Mesenchymal stem cell (in vitro differentiated cells and primary cell): Measurements from ENCODE around the gene CYP8B1.

ENCODE experiments used
- DNase-seq: peaks from one replicate; pipeline ENCODE4 v3.0.0-alpha.2; 2013
- H2AFZ ChIP-seq: one replicate; pipeline ENCODE4 v1.6.1; 2013; ENCODE audit warnings: low read depth, mild to moderate bottlenecking, control low read depth, inconsistent platforms, low read length, moderate library complexity
- H2AK5ac ChIP-seq: 2 replicates; pipeline ENCODE4 v1.6.1; 2013; ENCODE audit warnings: low read length, moderate library complexity, mild to moderate bottlenecking, inconsistent platforms; ENCODE audit not compliant: severe bottlenecking
- H2BK120ac ChIP-seq: one replicate; pipeline ENCODE4 v1.6.1; 2013; ENCODE audit warnings: low read depth, mild to moderate bottlenecking, inconsistent platforms, low read length, moderate library complexity
- H2BK12ac ChIP-seq, 2 experiments: one replicate each; pipeline ENCODE4 v1.6.1; 2013; ENCODE audit warnings: inconsistent platforms in 2 of 2, low read length in 2 of 2, mild to moderate bottlenecking in 2 of 2, moderate library complexity in 2 of 2, control low read depth in 1 of 2
- H2BK15ac ChIP-seq: one replicate; pipeline ENCODE4 v1.6.1; 2013; ENCODE audit warnings: mild to moderate bottlenecking, low read depth, inconsistent platforms; ENCODE audit not compliant: poor library complexity, severe bottlenecking
- H2BK5ac ChIP-seq: 2 replicates; pipeline ENCODE4 v1.6.1; 2013; ENCODE audit warnings: low read depth, mild to moderate bottlenecking, low read length, control low read depth, inconsistent platforms; ENCODE audit not compliant: poor library complexity, severe bottlenecking
- H3K14ac ChIP-seq, 2 experiments: one replicate each; pipeline ENCODE4 v1.6.1; 2013; ENCODE audit warnings: inconsistent platforms in 2 of 2, low read length in 2 of 2, control low read depth in 1 of 2, mild to moderate bottlenecking in 1 of 2, moderate library complexity in 1 of 2
- H3K18ac ChIP-seq, 2 experiments: one replicate each; pipeline ENCODE4 v1.6.1; 2013; ENCODE audit warnings: inconsistent platforms in 2 of 2, low read length in 2 of 2, control low read depth in 1 of 2, low read depth in 1 of 2, mild to moderate bottlenecking in 1 of 2
- H3K23ac ChIP-seq, 2 experiments: one replicate each; pipeline ENCODE4 v1.6.1; 2013; ENCODE audit warnings: inconsistent platforms in 2 of 2, low read length in 2 of 2, mild to moderate bottlenecking in 2 of 2, moderate library complexity in 2 of 2, control low read depth in 1 of 2
- H3K27ac ChIP-seq: 2 replicates; pipeline ENCODE4 v1.5.1; 2013; ENCODE audit warnings: mild to moderate bottlenecking, moderate library complexity, low read length, control low read depth, inconsistent platforms; ENCODE audit not compliant: poor library complexity, severe bottlenecking
- H3K27me3 ChIP-seq, 2 experiments: 2 replicates each; pipeline versions ENCODE4 v1.6.1 to v1.7.0; 2013; ENCODE audit warnings: low read length in 2 of 2, mild to moderate bottlenecking in 2 of 2, moderate library complexity in 2 of 2, control low read depth in 1 of 2, inconsistent platforms in 1 of 2; ENCODE audit not compliant: control insufficient read depth in 1 of 2, insufficient read depth in 1 of 2
- H3K36me3 ChIP-seq, 2 experiments: 2 replicates each; pipeline versions ENCODE4 v1.6.1 to v1.7.0; 2013; ENCODE audit warnings: low read length in 2 of 2, control low read depth in 1 of 2, inconsistent platforms in 1 of 2, low read depth in 1 of 2, mild to moderate bottlenecking in 1 of 2; ENCODE audit not compliant: insufficient read depth in 2 of 2, control insufficient read depth in 1 of 2
- H3K4ac ChIP-seq, 2 experiments: one replicate each; pipeline ENCODE4 v1.6.1; 2013; ENCODE audit warnings: inconsistent platforms in 2 of 2, low read length in 2 of 2, mild to moderate bottlenecking in 2 of 2, moderate library complexity in 2 of 2, control low read depth in 1 of 2, low read depth in 1 of 2
- H3K4me1 ChIP-seq: 2 replicates; pipeline ENCODE4 v1.6.1; 2013; ENCODE audit warnings: low read depth, low read length, control low read depth; ENCODE audit not compliant: control insufficient read depth, insufficient read depth
- H3K4me2 ChIP-seq: 2 replicates; pipeline ENCODE4 v1.6.1; 2013; ENCODE audit warnings: low read length, mild to moderate bottlenecking, inconsistent platforms; ENCODE audit not compliant: poor library complexity, severe bottlenecking
- H3K4me3 ChIP-seq, 2 experiments: 2 replicates each; pipeline versions ENCODE4 v1.5.1 to v1.7.0; 2013; ENCODE audit warnings: low read length in 2 of 2, mild to moderate bottlenecking in 2 of 2, control low read depth in 1 of 2, low read depth in 1 of 2; ENCODE audit not compliant: insufficient read depth in 1 of 2
- H3K79me1 ChIP-seq: replicated peaks from 2 replicates; pipeline ENCODE4 v1.6.1; 2013; ENCODE audit warnings: mild to moderate bottlenecking, control low read depth, low read length, inconsistent platforms; ENCODE audit not compliant: poor library complexity, severe bottlenecking
- H3K9ac ChIP-seq: 2 replicates; pipeline ENCODE4 v1.7.0; 2013; ENCODE audit warnings: mild to moderate bottlenecking, low read length, moderate library complexity
- H3K9me3 ChIP-seq: 2 replicates; pipeline ENCODE4 v1.7.0; 2013; ENCODE audit warnings: mild to moderate bottlenecking, low read length; ENCODE audit not compliant: control insufficient read depth
- H4K8ac ChIP-seq: one replicate; pipeline ENCODE4 v1.6.1; 2013; ENCODE audit warnings: inconsistent platforms, mild to moderate bottlenecking, low read length, moderate library complexity
- H4K91ac ChIP-seq: one replicate; pipeline ENCODE4 v1.6.1; 2013; ENCODE audit warnings: mild to moderate bottlenecking, low read length, inconsistent platforms
- WGBS: methylation state at CpG from one replicate; pipeline ENCODE4 v1.1.7; 2013; ENCODE audit warnings: mixed read lengths; 5-methylcytosine and 5-hydroxymethylcytosine counted together

CYP8B1 gene

DNA sequence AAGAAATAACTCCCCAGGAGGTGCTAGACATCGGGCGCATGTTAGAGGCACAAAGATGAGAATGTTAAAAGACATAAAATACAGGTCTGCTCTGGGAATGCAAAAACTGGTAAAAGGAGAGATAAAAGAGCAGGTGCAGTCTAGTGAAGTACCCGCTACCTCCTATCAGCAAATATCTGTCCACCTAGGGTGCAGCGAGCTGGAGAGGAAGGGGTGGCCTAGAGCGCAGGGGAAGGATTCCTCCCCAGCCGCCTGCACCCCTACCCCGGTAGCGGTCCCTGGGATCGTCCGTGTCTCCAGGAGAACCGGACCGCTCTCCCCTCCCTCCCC lies 30.0 kb upstream of the CYP8B1 start:
- Histone ChIP-seq H3K18ac (no peak overlapping the region), H3K79me1 (no peaks in the 10 kb centered on the region), H3K4me2 (no peak overlapping the region), H2AFZ (no peak overlapping the region), H4K8ac (no peak overlapping the region), H3K36me3 (peaks cover 0 to 10% of the 10 kb centered on the region in 2 experiments), H3K9me3 (peaks cover 5% of the 10 kb centered on the region), H2BK120ac (no peak overlapping the region), H3K14ac (no peak overlapping the region), H3K23ac (no peak overlapping the region), H2BK15ac (no peak overlapping the region), H3K4me3 (peak overlapping the region in 1 of 2 experiments; percentile 82), H3K27me3 (peaks cover 0 to 23% of the 10 kb centered on the region in 2 experiments), H2BK12ac (no peak overlapping the region), H3K4me1 (no peaks in the 10 kb centered on the region), H2AK5ac (no peak overlapping the region), H3K4ac (no peak overlapping the region), H2BK5ac (no peak overlapping the region), H3K27ac (no peak overlapping the region), H4K91ac (no peak overlapping the region), H3K9ac (peak overlapping the region; percentile 85)
- no peak for DNase-seq
- WGBS = 92% methylated on average over 12 of the region's 12 CpGs

DNA sequence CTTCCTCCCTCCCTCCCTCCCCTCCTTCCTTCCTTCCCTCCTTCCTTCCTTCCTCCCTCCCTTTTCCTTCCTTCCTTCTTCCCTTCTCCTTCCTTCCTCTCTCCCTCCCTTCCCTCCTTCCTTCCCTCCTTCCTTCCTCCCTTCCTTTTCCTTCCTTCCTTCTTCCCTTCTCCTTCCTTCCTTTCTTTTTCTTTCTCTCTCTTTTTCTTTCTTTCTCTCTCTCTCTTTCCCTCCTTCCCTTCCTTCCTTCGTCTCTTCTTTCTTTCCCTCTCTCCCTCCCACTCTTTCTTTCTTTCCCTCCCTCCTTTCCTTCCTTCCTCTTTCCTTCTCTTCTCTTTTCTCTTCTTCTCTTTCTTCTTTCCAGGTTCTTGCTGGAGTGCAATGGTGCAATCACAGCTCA lies 28.4 kb upstream of the CYP8B1 start:
- 61% methylated on average over 1 of the region's 1 CpG for WGBS
- H3K9ac ChIP-seq = no peak overlapping the region
- no peaks in the 10 kb centered on the region for H3K4me1 ChIP-seq

DNA sequence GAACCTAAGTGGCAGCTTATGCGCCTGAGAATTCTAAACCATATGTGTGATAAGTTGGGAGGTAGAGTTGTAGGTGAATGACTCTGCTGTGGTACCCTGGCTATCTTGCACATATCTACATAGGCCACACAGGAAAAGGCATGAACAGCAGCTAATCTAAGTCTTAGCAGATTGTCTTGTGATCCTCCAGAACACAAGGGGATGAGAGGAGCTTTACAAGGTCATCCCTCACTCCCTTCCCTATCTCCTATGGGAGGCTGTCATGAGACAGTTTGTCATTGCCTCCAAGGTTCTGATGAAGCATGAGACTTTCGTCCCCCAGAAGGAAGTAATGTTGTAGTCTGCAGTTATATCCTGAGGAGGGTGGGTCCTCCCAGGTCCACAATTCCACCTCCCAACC lies 26.6 kb upstream of the CYP8B1 start:
- no peak overlapping the region for H3K4me3 ChIP-seq
- no peaks in the 10 kb centered on the region for H3K79me1 ChIP-seq
- no peaks in the 10 kb centered on the region for H3K4me1 ChIP-seq
- H3K9ac ChIP-seq = no peak overlapping the region
- H2BK12ac ChIP-seq = no peak overlapping the region
- H2BK15ac ChIP-seq = no peak overlapping the region
- no peak overlapping the region for H3K27ac ChIP-seq
- no peak overlapping the region for H2AFZ ChIP-seq
- H2BK5ac ChIP-seq = no peak overlapping the region
- H3K23ac ChIP-seq = no peak overlapping the region
- no peak overlapping the region for H2AK5ac ChIP-seq
- WGBS = 67% methylated on average over 1 of the region's 2 CpGs
- no peak overlapping the region for H3K4ac ChIP-seq
- no peak overlapping the region for H3K14ac ChIP-seq
- no peak overlapping the region for H2BK120ac ChIP-seq
- DNase-seq = no peak
- no peak overlapping the region for H3K4me2 ChIP-seq
- no peaks in the 10 kb centered on the region for H3K9me3 ChIP-seq
- no peak overlapping the region for H4K8ac ChIP-seq
- H3K27me3 ChIP-seq = peaks cover 4 to 23% of the 10 kb centered on the region in 2 experiments
- H3K18ac ChIP-seq = no peak overlapping the region
- no peak overlapping the region for H4K91ac ChIP-seq
- no peaks in the 10 kb centered on the region for H3K36me3 ChIP-seq

More for the DNA sequence above, 28.4 kb upstream of the CYP8B1 start:
- no peak overlapping the region for H2AK5ac ChIP-seq
- no peak overlapping the region for H2BK12ac ChIP-seq
- H3K23ac ChIP-seq = no peak overlapping the region
- no peak overlapping the region for H3K4me3 ChIP-seq
- H3K27ac ChIP-seq = no peak overlapping the region
- peaks cover 0 to 4% of the 10 kb centered on the region in 2 experiments for H3K36me3 ChIP-seq
- no peaks in the 10 kb centered on the region for H3K79me1 ChIP-seq
- H2AFZ ChIP-seq = no peak overlapping the region
- H2BK120ac ChIP-seq = no peak overlapping the region
- DNase-seq = no peak
- no peak overlapping the region for H3K18ac ChIP-seq
- H2BK5ac ChIP-seq = no peak overlapping the region
- H3K27me3 ChIP-seq = peaks cover 0 to 23% of the 10 kb centered on the region in 2 experiments
- H3K4ac ChIP-seq = no peak overlapping the region
- H4K91ac ChIP-seq = no peak overlapping the region
- H4K8ac ChIP-seq = no peak overlapping the region
- no peak overlapping the region for H3K4me2 ChIP-seq
- H3K9me3 ChIP-seq = no peaks in the 10 kb centered on the region
- H2BK15ac ChIP-seq = no peak overlapping the region
- no peak overlapping the region for H3K14ac ChIP-seq

DNA sequence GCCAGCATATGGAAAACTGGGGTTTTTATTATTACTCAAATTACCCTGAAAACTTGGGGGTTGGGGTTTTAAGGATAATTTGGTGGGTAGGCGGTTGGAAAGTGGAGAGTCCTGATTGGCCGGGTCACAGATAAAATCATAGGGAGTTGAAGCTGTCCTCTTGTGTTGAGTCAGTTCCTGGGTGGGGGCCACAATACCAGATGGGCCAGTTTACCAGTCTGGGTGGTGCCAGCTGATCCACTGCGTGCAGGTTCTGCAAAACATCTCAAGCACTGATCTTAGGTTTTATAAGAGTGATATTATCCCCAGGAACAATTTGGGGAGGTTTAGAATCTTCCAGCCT lies 25.4 kb upstream of the CYP8B1 start:
- no peak overlapping the region for H3K23ac ChIP-seq
- H2BK5ac ChIP-seq = no peak overlapping the region
- H2BK15ac ChIP-seq = no peak overlapping the region
- H2BK12ac ChIP-seq = no peak overlapping the region
- no peaks in the 10 kb centered on the region for H3K4me1 ChIP-seq
- H3K4me3 ChIP-seq = no peak overlapping the region
- H3K18ac ChIP-seq = no peak overlapping the region
- no peak overlapping the region for H2AFZ ChIP-seq
- H3K36me3 ChIP-seq = no peaks in the 10 kb centered on the region
- no peak overlapping the region for H3K9ac ChIP-seq
- peaks cover 4 to 25% of the 10 kb centered on the region in 2 experiments for H3K27me3 ChIP-seq
- no peak overlapping the region for H2BK120ac ChIP-seq
- DNase-seq = no peak
- no peak overlapping the region for H4K8ac ChIP-seq
- H3K27ac ChIP-seq = no peak overlapping the region
- 90% methylated on average over 2 of the region's 3 CpGs for WGBS
- no peak overlapping the region for H3K14ac ChIP-seq
- H3K4ac ChIP-seq = no peak overlapping the region
- no peak overlapping the region for H2AK5ac ChIP-seq
- no peaks in the 10 kb centered on the region for H3K79me1 ChIP-seq
- H4K91ac ChIP-seq = no peak overlapping the region
- H3K9me3 ChIP-seq = no peaks in the 10 kb centered on the region
- no peak overlapping the region for H3K4me2 ChIP-seq
